T-helper 1 cell treated with Interleukin-12 subunit alpha and Interleukin-12 subunit beta and Interleukin-4 antibody, amounts not matched to agents 30 ng/mL and 1 ng/mL, for 36 hours (primary cell): ENCODE measurements around the gene FBXO42. TPM values are rescaled to one million over a fixed set of nuclear protein-coding genes. Genes with fewer than 3 reads are reported as not detected.

Source experiments
- intact Hi-C: fragments of 100-400 bp; cut with micrococcal nuclease; formaldehyde crosslinking; loops from one replicate; pipeline ENCODE4 v1.15.1; 2024
- total RNA-seq: library from RNA; stranded (reverse); gene quantifications from 2 replicates; pipeline ENCODE4 v1.2.3, GENCODE V29; 2022

The FBXO42 gene
- total RNA-seq, 1 donor from 2014 or later: 20.1 TPM

DNA sequence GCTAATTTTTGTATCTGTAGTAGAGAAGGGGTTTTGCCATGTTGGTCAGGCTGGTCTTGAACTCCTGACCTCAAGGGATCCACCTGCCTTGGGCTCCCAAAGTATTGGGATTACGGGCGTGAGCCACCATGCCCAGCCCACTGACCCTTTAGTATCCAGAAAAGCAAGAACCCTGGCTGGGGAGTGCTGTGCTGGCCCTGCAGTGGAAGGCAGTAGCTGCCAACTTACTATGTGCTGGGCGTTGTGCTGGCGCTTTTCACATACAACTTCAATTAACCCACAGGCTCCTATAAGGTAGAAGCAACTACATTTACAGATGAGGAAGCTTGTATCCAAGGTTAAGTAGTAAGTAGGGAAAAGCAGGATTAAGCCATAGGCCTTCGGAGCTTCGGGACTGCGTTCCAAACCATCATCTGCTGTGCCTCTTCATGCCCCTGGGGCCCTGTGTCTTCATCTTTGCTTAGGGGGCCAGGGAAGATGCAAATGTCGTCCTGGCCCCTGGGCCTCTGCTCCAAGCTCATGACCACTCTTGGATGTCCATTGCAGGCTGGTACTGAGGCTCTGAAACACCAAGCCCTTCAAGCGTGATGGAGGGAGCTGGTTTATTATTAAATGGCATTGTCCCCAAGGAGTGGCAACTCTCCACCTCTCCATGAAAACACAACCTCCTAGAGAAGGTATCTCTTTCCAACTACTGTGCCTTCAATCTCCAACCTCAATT is 106.6 kb downstream of the FBXO42 start:
- intact Hi-C loops: loop anchor here (2.0 kb wide), 1 partner anchor 121 kb away; the partner anchor contains the start of gene SZRD1

DNA sequence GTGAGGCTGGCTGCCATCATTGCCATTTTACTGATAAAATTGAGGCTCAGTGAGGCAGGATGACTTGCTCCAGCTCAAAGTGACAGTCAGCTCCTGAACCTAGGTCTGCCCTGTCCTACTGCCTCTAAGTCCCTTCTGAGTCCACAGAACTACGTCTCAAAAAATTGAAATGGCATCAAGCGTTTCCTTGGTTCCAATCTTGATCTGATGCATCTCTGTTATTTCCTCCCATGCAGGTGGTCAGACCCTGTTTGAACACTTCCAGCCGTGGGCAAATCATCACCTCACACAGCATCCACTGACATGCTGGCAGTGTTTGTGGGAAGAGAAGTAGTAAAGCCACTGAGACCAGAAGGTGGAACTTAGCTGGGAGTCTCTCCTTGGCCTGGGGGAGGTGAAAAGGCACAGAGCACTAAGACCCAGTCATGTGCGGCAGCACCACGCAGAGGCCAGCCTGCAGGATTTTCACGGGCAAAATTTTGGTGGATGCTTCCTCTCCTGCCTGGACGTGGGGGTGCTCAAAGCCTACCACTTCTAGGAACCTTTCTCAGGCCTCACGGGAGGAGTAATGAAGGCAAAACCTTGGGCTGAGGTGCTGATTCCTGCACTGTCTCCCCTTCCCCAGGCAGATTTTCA is 107.5 kb downstream of the FBXO42 start:
- intact Hi-C loops: loop anchor here (1.0 to 2.0 kb wide), 7 partner anchors 27 to 429 kb away; partner anchors contain the start of gene SZRD1

DNA sequence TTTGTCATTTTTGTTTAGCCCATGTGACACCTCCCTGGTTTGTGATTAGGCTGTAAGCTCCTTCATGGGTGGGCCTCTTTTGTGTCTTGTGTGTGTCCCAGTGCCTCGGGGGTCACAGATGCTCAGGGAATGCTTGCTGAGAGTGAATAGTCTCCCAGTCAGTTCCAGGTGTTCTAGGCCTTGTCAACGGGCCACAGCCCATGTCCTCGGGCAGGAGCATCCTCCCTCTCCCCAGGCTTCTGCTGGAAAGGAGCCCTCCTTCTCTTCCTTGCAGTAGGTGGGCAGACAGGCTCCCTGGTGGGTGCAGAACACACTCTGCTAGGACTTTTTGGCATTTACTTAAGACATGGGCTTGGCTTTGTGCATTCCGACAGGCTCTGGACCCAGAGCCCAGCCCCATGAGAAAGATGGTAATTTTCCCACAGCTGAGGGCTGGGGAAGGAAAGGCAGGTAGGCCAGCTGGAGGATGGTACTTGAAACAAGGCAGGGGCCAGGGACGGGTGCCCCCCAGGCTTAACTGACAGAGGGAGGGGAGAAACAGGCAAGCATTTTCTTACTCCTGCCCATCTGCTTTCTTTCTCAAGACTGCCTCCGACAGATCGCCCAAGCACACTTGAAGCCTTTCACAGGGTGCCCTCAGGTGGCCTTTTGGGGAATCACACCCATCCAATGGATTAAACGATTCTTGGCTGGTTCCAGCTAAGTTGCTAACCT is 108.2 kb downstream of the FBXO42 start:
- intact Hi-C loops: loop anchor here (1.0 to 2.0 kb wide), 7 partner anchors 27 to 429 kb away; partner anchors contain the start of gene SZRD1

GRCh38 chr1:16243215-16243610 is 109.1 kb downstream of the FBXO42 start:
- intact Hi-C loops: no loop called here

DNA sequence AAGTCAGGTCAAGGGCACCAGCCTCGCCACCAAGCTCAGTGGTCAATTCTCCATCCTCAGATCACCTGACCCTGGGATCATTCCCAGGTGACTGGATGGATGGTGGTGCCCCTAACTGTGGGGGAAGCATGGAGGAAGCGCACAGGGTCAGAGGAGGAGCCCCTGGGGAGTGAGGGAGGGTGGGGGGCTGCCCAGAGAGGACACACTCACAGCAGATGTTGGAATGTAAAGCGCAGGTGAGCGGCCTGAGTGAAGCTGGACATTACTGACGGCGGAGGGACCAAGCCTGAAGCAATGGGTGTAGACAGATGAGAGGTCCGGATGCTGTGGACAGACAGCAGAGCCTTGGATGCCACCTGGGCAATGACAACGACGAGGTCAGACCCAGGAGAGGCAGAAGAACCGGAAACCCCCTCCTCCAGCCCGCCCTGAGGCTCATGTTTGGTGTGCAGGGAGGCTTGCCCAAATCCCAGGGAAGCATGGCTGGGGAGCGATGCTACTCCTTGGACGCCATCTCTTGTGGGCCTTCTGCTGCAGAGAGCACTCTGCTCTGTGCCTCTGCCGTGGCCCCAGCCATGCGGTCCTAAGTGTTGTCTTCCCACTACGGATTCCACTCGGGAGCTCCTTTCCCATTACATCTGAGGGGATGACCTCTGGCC is 109.6 kb downstream of the FBXO42 start:
- intact Hi-C loops: no loop called here

GRCh38 chr1:16241221-16241708 is 111.0 kb downstream of the FBXO42 start:
- intact Hi-C loops: no loop called here

DNA sequence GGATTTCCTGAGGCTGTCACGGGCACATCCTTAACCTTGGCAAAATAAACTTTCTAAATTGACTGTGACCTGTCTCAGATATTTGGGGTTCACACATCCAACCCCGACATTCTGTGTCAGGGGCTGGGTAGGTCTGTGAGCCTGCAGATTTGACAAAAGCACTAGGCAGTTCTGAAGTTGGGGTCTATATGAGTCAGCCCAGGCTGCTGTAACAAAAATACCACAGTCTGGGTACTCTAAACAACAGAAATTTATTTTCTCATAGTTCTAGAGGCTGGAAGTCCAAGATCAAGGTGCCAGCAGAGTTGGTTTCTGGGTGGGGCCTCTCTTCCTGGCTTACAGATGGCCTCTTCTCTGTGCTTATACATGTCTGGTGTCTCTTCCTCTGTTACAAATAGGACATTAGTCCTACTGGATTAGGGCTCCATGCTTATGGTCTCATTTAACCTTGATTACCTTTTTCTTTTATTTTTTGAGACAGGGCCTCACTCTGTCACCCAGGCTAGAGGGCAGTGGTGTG is 112.2 kb downstream of the FBXO42 start:
- intact Hi-C loops: no loop called here

DNA sequence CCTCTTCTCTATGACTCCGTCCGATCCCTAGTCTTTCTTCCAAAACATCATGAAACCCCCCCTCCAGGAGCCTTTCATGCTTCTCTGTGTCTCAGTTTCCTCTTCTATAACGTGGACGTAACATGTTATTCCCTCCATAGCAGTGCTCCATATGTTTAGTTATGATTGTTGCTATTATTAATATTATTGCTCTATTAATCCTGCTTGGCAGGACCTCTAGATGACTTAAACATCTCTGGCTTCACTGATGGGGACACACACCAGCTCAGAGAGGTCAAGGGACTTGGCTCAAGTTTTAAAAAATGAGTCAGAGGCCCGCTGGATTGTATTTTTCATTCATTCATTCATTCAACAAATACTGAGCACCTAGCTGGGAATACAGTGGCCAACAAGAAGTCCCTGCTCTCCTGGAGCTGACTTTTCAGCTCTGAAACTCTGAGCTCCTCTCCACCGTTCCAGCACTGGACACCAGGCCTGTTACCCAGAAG is 114.9 kb downstream of the FBXO42 start:
- intact Hi-C loops: loop anchor here (1.0 to 2.0 kb wide), 7 partner anchors 31 to 711 kb away; partner anchors contain the start of genes DNAJC16, FBXO42, SPEN and SZRD1

DNA sequence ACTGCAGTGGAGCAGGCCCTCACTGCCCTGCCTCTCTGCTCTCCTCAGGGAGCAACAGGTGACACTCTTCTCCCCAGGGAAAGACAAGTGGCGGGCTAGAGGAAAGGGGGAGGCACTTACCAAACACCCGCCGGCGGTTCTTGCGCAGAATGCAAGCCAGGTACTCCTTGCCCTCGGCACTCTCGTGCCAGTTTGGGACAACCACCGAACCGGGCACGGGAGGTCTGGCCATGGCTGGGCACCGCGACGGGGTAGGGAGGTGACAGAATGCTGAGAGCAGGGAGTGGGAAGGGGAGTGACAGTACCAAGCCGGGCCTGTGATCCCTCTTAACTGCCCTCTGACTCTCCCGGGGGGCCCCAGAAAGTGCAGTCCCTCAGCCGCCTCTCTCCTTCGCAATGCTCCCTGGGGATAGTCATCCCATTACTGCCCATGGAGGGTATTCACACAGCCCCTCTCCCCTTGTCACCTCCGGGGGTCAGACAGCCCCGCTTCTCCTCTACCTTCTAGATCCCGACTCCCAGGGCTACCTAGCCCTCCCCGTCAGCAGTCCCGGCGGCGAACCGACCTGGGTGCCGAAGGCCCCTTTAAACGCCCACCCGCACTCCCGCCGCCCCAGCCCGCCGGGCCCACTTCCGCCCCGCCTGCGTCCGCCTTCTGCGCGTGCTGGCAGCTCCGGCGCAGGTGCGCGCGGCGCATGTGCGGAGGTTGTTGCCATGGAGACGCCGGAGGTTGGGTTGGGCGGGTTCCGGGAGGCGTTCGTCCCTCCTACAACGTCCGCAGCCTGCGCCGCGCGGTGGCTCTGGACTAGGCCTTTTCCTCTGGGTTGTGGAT is 115.6 kb downstream of the FBXO42 start, which contains the start of gene CPLANE2:
Gene CPLANE2 (minus strand): TSS at position 673 of the 832 bp plus-strand sequence. CDS start 441 bp downstream, at position 232.
- intact Hi-C loops: loop anchor here (1.0 to 2.0 kb wide), 8 partner anchors 19 to 710 kb away; partner anchors contain the start of genes DNAJC16, FBXO42, SPEN and SZRD1

DNA sequence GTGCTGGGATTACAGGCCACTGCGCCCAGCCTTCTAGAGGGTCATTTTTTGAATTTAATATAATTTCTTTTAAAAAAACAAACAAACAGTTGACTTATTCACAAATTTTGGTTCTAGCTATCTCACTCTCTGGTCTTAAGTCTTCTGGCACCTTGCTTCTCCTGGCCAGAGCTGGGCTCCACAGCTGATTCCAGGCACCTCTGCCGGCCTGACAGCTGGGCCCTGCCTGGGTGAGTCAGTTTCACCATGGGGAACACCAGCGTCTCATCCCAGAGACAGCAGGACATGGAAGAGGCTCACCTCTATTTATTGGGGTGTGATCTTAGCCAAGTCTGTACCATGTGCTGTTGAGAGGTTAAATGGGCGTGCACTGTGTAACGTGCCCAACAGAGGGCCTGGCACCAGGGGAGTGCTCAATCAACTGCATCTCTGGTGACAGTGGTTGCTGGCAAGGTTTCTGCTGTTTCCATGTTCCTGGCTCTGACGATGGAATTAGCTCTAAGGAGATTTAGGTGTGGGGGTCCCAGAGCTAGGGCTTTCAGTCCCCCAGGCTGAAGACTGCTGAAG is 116.3 kb downstream of the FBXO42 start:
- intact Hi-C loops: loop anchor here (1.0 to 2.0 kb wide), 3 partner anchors 19 to 709 kb away; partner anchors contain the start of gene DNAJC16

- intact Hi-C loops: no loop called here
Observed at GRCh38 chr1:16235347-16235746, 116.9 kb downstream of the FBXO42 start.

- intact Hi-C loops: no loop called here
Observed at GRCh38 chr1:16233431-16233830, 118.8 kb downstream of the FBXO42 start.

- intact Hi-C loops: no loop called here
Observed at GRCh38 chr1:16232316-16232710, 120.0 kb downstream of the FBXO42 start.

DNA sequence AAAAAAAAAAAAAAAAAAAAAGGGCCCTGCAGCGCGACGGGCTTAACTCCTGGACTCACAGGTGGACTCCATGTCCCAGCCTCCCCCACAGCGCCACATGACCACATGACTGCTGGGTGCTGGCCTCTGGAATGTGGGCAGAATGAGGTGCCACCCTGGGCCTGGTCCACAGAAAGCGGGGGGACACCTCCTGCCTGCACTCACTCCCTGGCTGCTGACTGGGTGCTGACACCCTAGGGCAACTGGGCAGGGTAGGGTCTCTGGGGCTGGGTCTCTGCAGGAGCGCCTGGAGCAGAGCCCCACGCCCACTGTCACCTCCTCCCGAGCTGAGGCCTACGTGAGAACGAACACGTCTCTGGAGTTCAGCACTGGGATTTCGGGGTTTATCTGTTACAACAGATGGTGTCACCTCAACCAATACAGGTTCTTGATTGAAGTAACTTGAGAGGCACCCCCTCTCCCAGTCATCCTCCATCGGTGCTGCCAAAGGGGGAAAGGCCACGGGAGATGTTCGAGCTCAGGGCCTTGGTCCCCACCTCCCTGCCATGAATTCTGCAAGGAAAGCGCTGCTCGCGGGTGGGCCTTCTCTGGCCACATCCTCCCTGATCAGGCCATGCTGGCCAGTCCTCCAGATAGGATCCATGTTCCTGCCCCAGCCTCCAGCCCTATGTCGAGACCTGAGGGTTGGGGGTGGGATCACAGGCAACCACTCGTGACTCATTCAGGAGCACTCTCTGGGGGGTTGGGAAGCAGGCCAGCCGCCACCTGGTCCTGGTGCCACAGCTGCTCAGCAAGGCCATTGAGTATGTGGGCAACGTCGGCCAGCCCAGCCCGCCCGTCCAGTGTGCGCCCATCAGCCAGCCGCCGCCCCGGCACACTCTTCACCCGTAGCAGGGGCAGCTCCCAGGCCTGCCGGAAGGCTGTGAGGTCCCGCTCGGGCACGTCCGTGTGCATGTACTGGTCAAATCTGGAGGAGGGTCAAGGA is 120.7 kb downstream of the FBXO42 start:
- intact Hi-C loops: no loop called here

- intact Hi-C loops: no loop called here
Observed at GRCh38 chr1:16230744-16231143, 121.5 kb downstream of the FBXO42 start.

- intact Hi-C loops: no loop called here
Observed at GRCh38 chr1:16229976-16230740, 122.1 kb downstream of the FBXO42 start.

- intact Hi-C loops: no loop called here
Observed at GRCh38 chr1:16226490-16227179, 125.6 kb downstream of the FBXO42 start.
